Kidney epithelial cell (primary cell): Measurements from ENCODE around the gene NPFFR1. TPM values are rescaled to one million over a fixed set of nuclear protein-coding genes. Genes with fewer than 3 reads are reported as not detected.

Experiments used
- DNase-seq: peaks from one replicate; pipeline ENCODE4 v3.0.0-alpha.2; 2010; ENCODE audit warnings: low read depth
- H3K27me3 ChIP-seq: 2 replicates; pipeline ENCODE4 v1.6.0; 2011; ENCODE audit warnings: low read length; ENCODE audit not compliant: control insufficient read depth, insufficient read depth
- H3K36me3 ChIP-seq: 2 replicates; pipeline ENCODE4 v1.5.1; 2011; ENCODE audit warnings: low read length; ENCODE audit not compliant: control insufficient read depth, insufficient read depth
- H3K4me3 ChIP-seq: 2 replicates; pipeline ENCODE4 v1.5.1; 2011; ENCODE audit warnings: low read depth, mild to moderate bottlenecking, control low read depth, low read length
- CTCF ChIP-seq: IDR thresholded peaks from 2 replicates; pipeline ENCODE4 v1.5.1; 2011; ENCODE audit warnings: mild to moderate bottlenecking, moderate library complexity, low read length, control low read depth, inconsistent platforms; ENCODE audit not compliant: insufficient read depth, poor library complexity, severe bottlenecking
- total RNA-seq: library from RNA; depleted of rRNA; stranded (reverse); fragments of >200 nt; gene quantifications from 2 replicates; pipeline ENCODE4 v1.2.3, GENCODE V29; 2015

Gene NPFFR1
- total RNA-seq, 1 donor from 2014 or later, result 0.04 TPM

DNA sequence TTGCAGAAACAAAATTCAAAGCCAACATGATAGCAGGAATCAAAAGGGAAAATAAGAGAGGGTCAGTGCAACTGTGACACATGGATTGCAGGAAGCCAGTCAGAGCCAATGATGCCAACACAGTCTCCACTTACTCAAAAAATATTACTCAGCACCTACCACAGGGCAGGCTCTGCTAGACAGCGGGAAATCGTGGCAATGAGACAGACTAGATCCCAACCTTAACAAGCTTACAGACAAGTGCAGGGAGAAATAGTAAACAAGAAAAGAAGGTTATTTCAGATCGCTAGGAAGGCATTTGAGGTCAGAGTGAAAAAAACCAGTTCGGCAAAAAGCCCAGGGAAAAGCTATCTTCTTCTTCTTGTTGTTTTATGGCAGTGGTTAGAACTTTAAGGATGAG, 45.2 kb upstream of the NPFFR1 start:
- H3K27me3 ChIP-seq, result no peaks in the 10 kb centered on the region
- no peak for TF ChIP-seq CTCF
- no peaks in the 10 kb centered on the region for H3K36me3 ChIP-seq
- H3K4me3 ChIP-seq, result no peak overlapping the region
- DNase-seq, result no peak

DNA sequence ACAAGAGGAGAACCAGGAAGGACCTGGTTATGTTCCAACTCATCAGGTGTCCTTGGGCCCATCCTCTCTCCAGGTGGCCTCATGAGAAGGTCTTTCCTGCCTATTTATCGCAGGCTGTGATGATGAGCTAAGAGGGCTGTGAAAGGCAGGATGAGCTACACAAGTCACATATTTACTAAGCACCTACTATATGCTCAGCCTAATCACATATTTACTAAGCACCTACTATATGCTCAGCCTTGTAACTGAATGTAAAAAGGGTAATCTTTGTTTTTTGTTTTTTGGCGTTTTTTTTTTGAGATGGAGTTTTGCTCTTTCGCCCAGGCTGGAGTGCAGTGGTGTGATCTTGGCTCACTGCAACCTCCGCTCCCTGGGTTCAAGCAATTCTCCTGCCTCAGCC, 44.2 kb upstream of the NPFFR1 start:
- Histone ChIP-seq H3K4me3 (no peak overlapping the region), H3K36me3 (no peaks in the 10 kb centered on the region), H3K27me3 (no peaks in the 10 kb centered on the region)
- DNase-seq, result no peak
- TF ChIP-seq CTCF, result no peak

GRCh38 chr10:70324951-70325781, 41.4 kb upstream of the NPFFR1 start:
- no peak for DNase-seq
- H3K4me3 ChIP-seq, result no peak overlapping the region
- H3K36me3 ChIP-seq, result no peaks in the 10 kb centered on the region
- no peaks in the 10 kb centered on the region for H3K27me3 ChIP-seq
- no peak for TF ChIP-seq CTCF

DNA sequence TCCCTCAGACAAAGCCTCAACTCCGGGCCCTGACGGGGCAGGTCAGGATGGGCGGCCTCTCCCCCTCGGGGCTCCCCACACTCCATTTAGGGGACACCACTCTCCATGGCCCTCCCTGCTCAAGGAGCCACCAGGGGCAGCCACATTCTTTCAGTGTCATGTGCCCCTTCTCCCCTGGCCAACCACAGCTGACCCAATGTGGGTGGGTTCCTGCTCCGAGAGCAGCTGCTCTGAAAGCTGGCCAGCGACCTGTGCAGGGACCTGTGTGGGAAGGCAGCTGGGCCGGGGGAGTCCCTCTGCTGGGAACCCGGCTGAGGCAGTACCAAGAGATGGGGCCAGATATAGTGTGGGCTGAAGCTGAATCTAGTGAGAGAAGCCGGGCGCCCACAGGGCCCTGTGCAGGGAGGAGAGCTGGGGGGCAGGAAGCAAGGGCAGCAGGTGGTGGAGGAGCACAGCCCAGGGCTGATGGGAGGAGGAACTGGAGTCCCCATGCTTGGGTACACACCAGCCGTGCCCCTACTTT, 40.6 kb upstream of the NPFFR1 start:
- Histone ChIP-seq H3K27me3 (no peaks in the 10 kb centered on the region), H3K4me3 (no peak overlapping the region)
- TF ChIP-seq CTCF, result no peak

DNA sequence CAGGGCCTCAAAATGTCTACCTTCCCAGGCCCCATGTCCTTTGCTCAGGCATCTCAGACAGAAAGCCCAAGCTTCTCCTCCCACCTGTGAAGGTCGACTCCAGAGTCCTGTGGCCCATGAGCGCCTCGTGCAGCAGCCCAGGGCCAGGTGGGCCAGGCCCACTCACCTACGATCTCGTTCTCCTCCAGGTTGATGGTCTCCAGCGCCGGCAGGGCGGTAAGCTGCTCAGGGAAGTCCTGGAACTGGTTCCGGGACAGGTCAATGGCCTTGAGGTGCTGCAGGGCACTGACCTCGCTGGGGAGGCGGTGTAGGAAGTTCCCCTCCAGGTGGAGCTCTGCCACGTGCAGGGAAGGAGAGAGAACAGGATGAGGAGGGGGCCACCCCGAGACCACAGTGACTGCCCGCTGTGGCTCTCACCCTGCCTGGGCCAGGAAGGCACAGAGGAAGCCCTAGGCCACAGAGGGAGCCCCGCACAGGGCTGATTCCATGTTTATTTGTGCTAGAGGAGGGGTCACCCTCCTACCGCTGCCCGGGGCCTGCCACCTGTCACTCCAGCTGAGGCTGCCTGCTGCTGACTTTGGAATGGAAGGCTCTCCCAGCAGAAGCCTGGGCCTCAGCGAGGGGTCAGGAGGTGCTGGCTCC, 40.0 kb upstream of the NPFFR1 start:
- Histone ChIP-seq H3K4me3 (no peak overlapping the region), H3K27me3 (no peaks in the 10 kb centered on the region), H3K36me3 (no peaks in the 10 kb centered on the region)
- TF ChIP-seq CTCF, result no peak
- DNase-seq, result no peak

More for the DNA sequence above, 40.6 kb upstream of the NPFFR1 start:
- DNase-seq, result no peak
- H3K36me3 ChIP-seq, result no peaks in the 10 kb centered on the region
